ENCODE data around the gene ATP5MC3.
"Not testable (repeated sequence)": the region's sequence is repeated elsewhere in the genome, so short reads cannot be mapped to it uniquely, and the experiment has no call there.

The ATP5MC3 gene

DNA sequence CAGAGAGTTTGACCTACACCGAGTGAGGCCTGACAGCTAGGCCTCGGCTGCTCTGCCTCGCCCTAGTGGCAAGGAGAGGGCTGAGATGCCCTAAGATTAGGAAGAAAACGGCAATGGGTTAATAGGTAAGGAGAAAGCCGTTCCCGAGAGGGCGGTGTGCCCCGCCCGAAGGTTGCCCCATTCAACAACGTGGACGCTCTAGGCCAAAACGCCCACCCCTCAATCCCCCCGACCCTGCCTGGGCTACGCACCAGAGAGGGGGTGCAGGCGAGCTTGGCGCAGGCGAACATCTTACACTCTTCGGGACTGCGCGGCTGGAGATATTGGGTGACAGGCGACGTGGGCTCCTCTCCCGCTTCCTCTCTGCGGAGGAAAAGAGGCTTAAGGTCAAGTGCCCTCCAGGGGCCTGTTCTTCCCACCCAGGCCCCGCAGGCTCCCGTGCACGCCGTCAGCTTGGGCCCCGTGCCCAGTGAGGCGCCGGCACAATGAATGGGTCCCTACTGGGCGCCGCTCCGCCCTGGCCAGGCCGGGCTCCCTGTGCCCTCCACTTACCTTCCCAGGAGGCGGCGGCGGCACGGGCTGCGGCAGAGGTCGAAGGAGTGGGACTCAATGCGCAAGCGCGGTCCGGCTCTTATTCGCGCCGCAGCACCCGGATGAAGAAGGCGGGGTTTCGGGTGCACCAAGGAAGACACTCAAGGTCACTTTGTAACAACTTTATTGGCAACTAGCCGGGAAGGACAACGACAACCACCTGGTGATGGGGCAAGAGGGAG is at the start of gene ATP5MC3:
Gene ATP5MC3, minus strand, starts transcription at position 607 of the 773 bp plus-strand sequence. Its CDS starts 317 bp downstream, at position 290.
- peak; percentile 95 for DNase-seq

DNA sequence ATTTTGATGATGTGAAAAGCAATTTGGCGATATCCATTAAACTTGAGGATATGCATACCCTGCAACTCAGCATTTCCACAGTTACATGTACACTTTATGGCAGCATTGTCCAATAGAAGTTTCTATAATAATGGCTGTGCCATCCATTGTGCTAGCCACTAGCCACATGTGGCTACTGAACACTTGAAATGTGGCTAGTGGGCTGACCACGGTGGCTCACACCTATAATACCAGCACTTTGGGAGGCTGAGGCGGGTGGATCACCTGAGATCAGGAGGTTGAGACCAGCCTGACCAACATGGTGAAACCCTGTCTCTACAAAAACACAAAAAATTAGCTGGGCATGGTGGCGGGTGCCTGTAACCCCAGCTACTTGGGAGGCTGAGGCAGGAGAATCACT is 47.1 kb upstream of the ATP5MC3 start:
- DNase-seq: not testable (repeated sequence)

DNA sequence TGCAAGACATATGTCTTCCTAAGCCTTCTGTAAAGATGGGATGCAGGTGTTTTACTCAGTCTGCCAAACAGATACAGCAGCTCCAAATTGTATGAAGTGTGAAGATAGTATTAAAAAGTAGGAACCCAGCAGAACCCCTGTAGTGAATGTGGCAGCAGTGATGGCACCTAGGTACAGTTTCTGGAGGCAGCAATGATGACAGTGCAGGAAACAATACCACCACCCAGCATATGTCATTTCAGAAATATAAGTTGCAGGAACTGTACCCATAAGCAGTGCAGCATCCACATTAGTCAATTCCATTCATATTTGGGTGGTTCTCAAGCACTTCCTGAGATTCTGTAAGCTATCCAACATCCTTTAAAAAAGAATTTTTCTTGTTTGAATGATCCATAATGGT is 46.7 kb upstream of the ATP5MC3 start:
- no peak for DNase-seq

DNA sequence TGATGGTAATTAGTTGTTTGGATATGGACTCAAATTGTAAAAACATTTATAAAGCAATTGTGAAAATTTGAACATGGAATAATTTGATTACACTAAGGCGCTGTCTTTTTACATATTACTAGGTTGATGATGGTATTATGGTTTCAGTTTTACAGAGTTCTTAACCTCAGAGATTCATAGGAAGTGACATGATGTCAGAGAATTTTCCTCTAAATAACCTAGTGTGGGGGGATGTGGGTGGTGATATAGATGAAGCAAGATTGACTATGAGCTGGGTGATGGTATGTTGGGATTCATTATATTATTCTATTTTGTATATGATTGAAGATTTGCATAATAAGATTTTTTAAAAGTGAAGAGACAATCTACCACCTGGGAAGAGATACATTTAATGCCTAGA is 45.9 kb upstream of the ATP5MC3 start:
- no peak for DNase-seq

GRCh38 chr2:175220075-175220474 is 38.6 kb upstream of the ATP5MC3 start:
- no peak for DNase-seq

DNA sequence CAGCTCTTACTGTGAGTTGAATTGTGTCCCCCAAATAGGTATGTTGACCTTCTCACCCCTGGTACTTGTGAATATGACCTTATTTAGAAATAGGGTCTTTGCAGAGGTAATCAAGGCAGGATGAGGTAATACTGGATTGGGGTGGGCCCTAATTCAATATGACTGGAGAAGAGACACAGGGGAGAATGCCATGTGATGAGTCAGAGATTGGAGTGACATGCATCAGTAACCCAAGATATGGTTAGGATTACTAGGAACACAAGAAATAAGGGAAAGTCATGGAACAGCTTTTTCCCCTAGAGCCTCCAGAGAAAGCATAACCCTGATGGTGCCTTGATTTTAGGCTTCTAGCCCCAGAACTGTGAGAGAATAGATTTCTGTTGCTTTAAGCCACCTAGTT is 37.0 kb upstream of the ATP5MC3 start:
- DNase-seq: no peak

DNA sequence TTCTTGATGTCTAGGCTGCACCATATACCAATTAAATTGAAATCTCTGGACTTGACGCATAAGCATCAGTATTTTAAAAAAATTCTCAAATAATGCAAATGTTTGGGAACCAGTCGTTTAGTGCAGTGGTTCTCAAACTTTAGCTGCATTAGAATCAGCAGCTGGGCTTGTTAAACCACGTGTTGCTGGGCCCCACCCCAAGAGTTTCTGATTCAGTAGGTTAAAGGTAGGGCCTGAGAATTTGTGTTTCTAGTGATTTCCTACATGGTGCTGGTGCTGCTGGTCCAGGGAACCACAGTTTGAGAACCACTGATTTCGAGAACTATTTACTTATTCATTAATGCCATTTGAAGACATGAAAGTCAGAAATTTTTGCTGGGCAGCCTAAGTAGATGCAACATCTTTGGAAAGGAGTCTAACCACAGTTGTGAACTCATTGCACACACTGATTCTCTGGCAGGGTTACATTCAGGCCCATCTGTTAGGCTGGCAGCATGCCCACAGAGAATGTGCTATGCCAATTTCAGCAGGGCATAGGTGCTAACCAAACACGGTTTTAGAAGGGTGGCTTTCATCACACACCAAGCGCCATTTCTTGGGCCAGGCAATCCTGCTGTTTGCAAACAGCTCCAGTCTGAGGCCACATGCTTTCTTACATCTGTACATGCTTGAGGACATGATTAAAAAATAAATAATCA is 26.4 kb upstream of the ATP5MC3 start:
- peak; percentile 67 for DNase-seq

- no peak for DNase-seq
These were observed 25.4 kb upstream of the ATP5MC3 start for GRCh38 chr2:175206866-175207265.

- DNase-seq: no peak
These were observed 24.0 kb upstream of the ATP5MC3 start for GRCh38 chr2:175205523-175205922.

- DNase-seq: peak; percentile 46
These were observed 22.3 kb upstream of the ATP5MC3 start for GRCh38 chr2:175203621-175204496.

DNA sequence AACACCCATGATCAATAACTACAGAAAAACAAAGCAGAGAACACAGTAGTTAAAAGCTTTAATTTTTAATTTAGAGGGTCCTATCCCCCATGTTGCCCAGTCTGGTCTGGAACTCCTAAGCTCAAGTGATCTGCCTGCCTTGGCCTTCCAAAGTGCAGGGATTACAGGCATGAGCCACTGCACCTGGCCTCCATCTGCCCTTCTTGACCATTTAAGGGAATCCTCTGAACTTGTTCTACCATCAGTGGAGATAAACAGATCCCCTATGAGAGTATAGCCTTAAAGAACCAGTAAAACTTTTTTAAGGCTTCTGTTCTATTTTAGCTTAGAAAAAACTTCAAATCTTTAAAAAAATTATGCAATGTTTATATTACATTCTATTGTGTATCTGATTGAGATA is 13.5 kb upstream of the ATP5MC3 start:
- no peak for DNase-seq

DNA sequence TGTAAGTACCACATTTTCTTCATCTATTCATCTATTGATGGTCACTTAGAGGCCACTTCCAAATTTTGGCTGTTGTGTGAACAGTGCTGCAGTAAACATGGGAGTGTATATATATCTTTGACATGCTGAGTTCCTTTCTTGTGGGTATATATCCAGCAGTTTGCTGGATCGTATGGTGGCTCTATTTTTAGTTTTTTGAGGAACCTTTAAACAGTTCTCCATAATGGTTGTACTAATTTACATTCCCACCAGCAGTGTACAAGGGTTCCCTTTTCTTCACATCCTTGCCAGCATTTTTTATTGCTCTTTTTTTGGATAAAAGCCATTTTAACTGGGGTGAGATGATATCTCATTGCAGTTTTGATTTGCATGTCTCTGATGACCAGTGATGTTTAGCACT is 7.3 kb upstream of the ATP5MC3 start:
- no peak for DNase-seq

DNA sequence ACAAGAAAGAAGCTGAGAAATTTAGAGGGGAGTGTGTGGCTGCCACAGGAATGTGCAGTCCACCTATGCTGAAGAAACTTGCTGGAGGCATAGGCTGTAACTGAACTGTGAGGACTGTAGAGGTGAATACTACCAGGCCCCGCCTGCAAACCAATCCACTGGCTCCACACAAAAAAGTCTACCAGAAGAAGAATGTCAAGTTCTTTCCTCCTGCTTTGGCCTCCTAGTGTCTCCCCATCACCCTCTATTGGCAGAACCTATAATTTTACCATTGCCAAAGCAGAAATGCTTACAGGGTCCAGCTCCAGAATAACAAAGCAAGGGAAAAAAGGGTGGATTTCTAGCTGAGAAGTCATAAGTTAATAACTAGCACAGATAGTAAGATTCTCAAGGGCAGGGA is 5.9 kb upstream of the ATP5MC3 start:
- no peak for DNase-seq

- DNase-seq: no peak
These were observed 2.2 kb upstream of the ATP5MC3 start for GRCh38 chr2:175183674-175184073.

DNA sequence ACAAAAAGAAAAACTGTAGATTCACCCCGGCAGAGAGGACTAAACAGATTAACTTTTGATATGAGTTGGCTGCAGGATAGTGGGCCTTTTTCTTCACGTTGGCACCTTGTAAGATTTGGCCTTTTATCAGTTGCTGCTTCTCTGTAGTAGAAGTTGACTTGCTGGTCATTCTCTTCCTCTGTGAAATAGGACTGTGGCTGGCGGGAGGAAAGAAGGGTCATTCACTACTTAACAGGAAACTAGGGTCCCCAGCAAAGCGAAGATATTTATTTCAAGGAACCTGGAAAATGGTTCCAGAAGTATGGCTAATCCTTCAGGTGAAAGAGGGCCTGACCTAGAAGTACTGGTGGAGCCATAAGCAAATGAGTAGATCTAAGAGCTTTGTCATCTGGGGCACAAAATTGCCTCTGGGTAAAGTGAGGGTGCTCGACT is 383 bp upstream of the ATP5MC3 start:
- DNase-seq: no peak

- DNase-seq: no peak
These were observed 808 bp downstream of the ATP5MC3 start for GRCh38 chr2:175180701-175181103.

- DNase-seq: no peak
These were observed 4.9 kb downstream of the ATP5MC3 start for GRCh38 chr2:175176624-175177023.

DNA sequence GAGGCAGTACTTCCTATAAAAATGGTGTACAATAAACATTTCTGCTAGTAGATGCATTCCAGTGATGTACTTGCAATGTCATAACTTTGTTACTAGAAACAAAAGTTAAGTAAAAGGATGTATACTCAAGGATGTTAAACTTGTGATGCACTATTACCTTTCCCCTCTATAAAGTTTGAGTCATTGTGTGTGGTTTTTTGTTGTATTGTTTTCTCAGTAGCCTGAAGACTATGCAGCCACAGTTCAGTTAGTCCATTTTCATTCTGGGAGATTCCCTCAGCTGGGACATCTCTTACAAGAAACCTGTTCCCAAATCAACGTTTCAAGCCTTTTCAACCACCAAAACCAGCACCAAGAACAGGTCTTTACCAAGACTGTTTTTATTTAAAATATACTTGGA is 5.6 kb downstream of the ATP5MC3 start:
- DNase-seq: no peak

- no peak for DNase-seq
These were observed 6.2 kb downstream of the ATP5MC3 start for GRCh38 chr2:175175320-175175719.

DNA sequence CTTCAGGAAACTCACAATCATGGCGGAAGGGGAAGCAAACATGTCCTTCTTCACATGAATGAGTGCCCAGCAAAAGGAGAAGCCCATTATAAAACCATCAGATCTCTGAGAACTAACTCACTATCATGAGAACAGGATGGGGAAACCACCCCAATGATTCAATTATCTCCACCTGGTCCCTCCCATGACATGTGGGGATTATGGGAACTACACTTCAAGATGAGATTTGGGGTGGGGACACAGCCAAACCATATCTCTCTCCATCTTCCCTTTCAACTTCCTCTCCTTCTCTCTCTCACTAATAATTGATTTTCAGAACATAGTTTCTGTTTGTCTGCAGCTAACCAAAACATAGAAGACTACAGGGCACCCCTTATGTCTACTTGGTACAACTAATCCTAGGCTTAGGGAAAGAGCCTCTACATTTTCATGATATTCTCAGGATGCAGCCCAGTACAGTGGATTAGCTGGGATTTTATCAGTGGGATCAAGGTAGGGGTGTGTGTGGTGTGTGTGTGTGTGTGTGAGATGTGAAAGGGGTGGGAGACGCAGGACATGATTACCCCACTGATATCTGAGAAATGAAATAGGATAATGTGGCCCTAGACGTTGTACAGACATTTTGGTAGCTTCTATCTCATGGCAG is 10.7 kb downstream of the ATP5MC3 start:
- DNase-seq: no peak

DNA sequence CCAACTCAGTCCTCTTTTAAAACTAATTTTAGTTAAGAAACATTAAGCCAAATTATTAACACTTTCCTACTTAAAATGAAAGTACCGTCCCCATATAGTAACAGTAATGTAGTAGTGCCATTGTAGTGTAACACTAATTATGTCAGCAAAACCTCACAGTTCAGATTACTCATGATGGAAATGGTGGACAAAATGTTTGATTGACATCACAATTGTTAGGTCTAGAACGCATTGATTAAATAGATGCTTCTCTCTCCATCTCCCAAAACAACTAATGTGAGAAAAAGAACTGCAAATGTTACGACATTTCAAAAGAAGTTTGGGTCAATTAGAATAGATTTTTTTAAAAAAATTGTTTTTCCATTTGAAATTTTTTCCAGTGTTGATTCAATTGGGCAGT is 12.3 kb downstream of the ATP5MC3 start:
- DNase-seq: no peak

DNA sequence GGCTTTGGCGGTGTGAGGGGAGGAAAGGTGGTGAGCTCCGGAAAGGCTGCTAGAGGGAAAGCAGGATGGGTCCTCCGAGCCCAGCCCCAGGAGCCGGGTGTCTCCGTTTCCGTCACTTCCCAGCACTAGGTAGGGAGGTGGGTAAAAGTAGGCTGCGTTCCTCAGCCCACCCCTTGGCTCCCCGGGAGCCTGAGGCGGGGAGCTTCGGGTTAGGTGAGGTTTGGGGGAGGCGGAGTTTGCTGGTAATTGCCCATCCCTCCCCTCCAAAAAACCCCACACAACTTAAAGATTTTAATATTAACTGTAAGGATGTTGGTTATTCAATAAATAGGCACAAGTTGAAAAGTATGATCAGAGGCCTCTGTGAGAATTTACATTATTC is 13.0 kb downstream of the ATP5MC3 start:
- DNase-seq: no peak
